ENCODE results near the gene DPT. TPM values are rescaled to one million over a fixed set of nuclear protein-coding genes. Genes with fewer than 3 reads are reported as not detected.

Gene DPT
- total RNA-seq, 2 experiments from 2014 or later: not detected

GRCh38 chr1:168671782-168672181 is 57.2 kb downstream of the DPT start:
- peaks cover 5% of the 10 kb centered on the region for H3K27me3 Mint-ChIP-seq (ENCODE audit: low read depth)
- H3K27ac Mint-ChIP-seq: no peak overlapping the region
- H3K9me3 Mint-ChIP-seq (ENCODE audit: insufficient read depth): no peaks in the 10 kb centered on the region
- ATAC-seq: no peak
- no peak overlapping the region for H3K4me3 Mint-ChIP-seq
- DNase-seq: no peak
- ChIA-PET POLR2A (interaction anchor here (0.6 kb wide), 1 partner anchor 228 kb away, joined by 3 read pairs; no protein-coding TSS in a partner anchor), CTCF (no interaction called here)
- H3K36me3 Mint-ChIP-seq (ENCODE audit: low read depth): no peaks in the 10 kb centered on the region
- H3K4me1 Mint-ChIP-seq (ENCODE audit: low read depth): no peaks in the 10 kb centered on the region

GRCh38 chr1:168665975-168666374 is 63.0 kb downstream of the DPT start:
- ChIA-PET CTCF (no interaction called here), POLR2A (no interaction called here)
- Mint-ChIP-seq H3K4me3 (no peak overlapping the region), H3K27me3 (ENCODE audit: low read depth) (peaks cover 16% of the 10 kb centered on the region), H3K27ac (no peak overlapping the region), H3K36me3 (ENCODE audit: low read depth) (no peaks in the 10 kb centered on the region), H3K9me3 (ENCODE audit: insufficient read depth) (no peaks in the 10 kb centered on the region), H3K4me1 (ENCODE audit: low read depth) (no peaks in the 10 kb centered on the region)
- no peak for DNase-seq
- ATAC-seq: no peak

- DNase-seq (no peak), ATAC-seq (no peak)
- Mint-ChIP-seq H3K4me1 (ENCODE audit: low read depth) (no peaks in the 10 kb centered on the region), H3K27ac (no peak overlapping the region), H3K36me3 (ENCODE audit: low read depth) (no peaks in the 10 kb centered on the region), H3K4me3 (no peak overlapping the region), H3K27me3 (ENCODE audit: low read depth) (peaks cover 16% of the 10 kb centered on the region), H3K9me3 (ENCODE audit: insufficient read depth) (no peaks in the 10 kb centered on the region)
- CTCF ChIA-PET: no interaction called here
- POLR2A ChIA-PET: no interaction called here
Measured at GRCh38 chr1:168664069-168664834, 64.8 kb downstream of the DPT start.

GRCh38 chr1:168656485-168656884 is 72.5 kb downstream of the DPT start:
- peaks cover 14% of the 10 kb centered on the region for H3K27me3 Mint-ChIP-seq (ENCODE audit: low read depth)
- ChIA-PET CTCF (interaction anchor here (1.4 kb wide), 1 partner anchor 18 kb away, joined by 3 read pairs; no protein-coding TSS in a partner anchor), POLR2A (no interaction called here)
- H3K4me1 Mint-ChIP-seq (ENCODE audit: low read depth): no peaks in the 10 kb centered on the region
- no peak for DNase-seq
- no peaks in the 10 kb centered on the region for H3K9me3 Mint-ChIP-seq (ENCODE audit: insufficient read depth)
- ATAC-seq: no peak
- H3K27ac Mint-ChIP-seq: no peak overlapping the region
- H3K36me3 Mint-ChIP-seq (ENCODE audit: low read depth): no peaks in the 10 kb centered on the region
- H3K4me3 Mint-ChIP-seq: no peak overlapping the region

GRCh38 chr1:168654198-168654915 is 74.6 kb downstream of the DPT start:
- H3K27ac Mint-ChIP-seq: no peak overlapping the region
- DNase-seq (no peak), ATAC-seq (no peak)
- ChIA-PET CTCF (interaction anchor here (1.4 kb wide), 1 partner anchor 17 kb away, joined by 4 read pairs; no protein-coding TSS in a partner anchor), POLR2A (interaction anchor here (0.6 kb wide), 1 partner anchor 504 kb away, joined by 3 read pairs; no protein-coding TSS in a partner anchor)
- H3K36me3 Mint-ChIP-seq (ENCODE audit: low read depth): no peaks in the 10 kb centered on the region
- no peaks in the 10 kb centered on the region for H3K4me1 Mint-ChIP-seq (ENCODE audit: low read depth)
- H3K4me3 Mint-ChIP-seq: no peak overlapping the region
- H3K27me3 Mint-ChIP-seq (ENCODE audit: low read depth): peaks cover 14% of the 10 kb centered on the region
- no peaks in the 10 kb centered on the region for H3K9me3 Mint-ChIP-seq (ENCODE audit: insufficient read depth)

- ChIA-PET CTCF (interaction anchor here (1.4 kb wide), 1 partner anchor 16 kb away, joined by 4 read pairs; no protein-coding TSS in a partner anchor), POLR2A (no interaction called here)
- no peaks in the 10 kb centered on the region for H3K4me1 Mint-ChIP-seq (ENCODE audit: low read depth)
- DNase-seq: no peak
- H3K27ac Mint-ChIP-seq: no peak overlapping the region
- no peak for ATAC-seq
- H3K36me3 Mint-ChIP-seq (ENCODE audit: low read depth): no peaks in the 10 kb centered on the region
- H3K9me3 Mint-ChIP-seq (ENCODE audit: insufficient read depth): no peaks in the 10 kb centered on the region
- H3K4me3 Mint-ChIP-seq: no peak overlapping the region
- peaks cover 14% of the 10 kb centered on the region for H3K27me3 Mint-ChIP-seq (ENCODE audit: low read depth)
Measured at GRCh38 chr1:168653567-168653966, 75.4 kb downstream of the DPT start.

- Mint-ChIP-seq H3K9me3 (ENCODE audit: insufficient read depth) (no peaks in the 10 kb centered on the region), H3K4me1 (ENCODE audit: low read depth) (no peaks in the 10 kb centered on the region), H3K27me3 (ENCODE audit: low read depth) (peaks cover 7% of the 10 kb centered on the region), H3K4me3 (no peak overlapping the region), H3K27ac (no peak overlapping the region), H3K36me3 (ENCODE audit: low read depth) (no peaks in the 10 kb centered on the region)
- ChIA-PET CTCF (no interaction called here), POLR2A (no interaction called here)
- DNase-seq (no peak), ATAC-seq (no peak)
Measured at GRCh38 chr1:168645721-168646120, 83.3 kb downstream of the DPT start.

Other genes starting within 250 kb of the DPT start
- gene XCL2, start 185.2 kb downstream of the DPT start, total RNA-seq: 10 to 100 TPM; 41.2 to 41.8 TPM
- gene XCL1, start 152.6 kb downstream of the DPT start, total RNA-seq: 10 to 100 TPM; 38.3 to 41.8 TPM

Data from activated CD8-positive, alpha-beta T cell treated with anti-CD3 and anti-CD28 coated beads, Interleukin-2, amount 10 ng/mL, durations not matched to agents 7 days and 5 days (primary cell).